Measurements from ENCODE around the gene L3MBTL4.
"Not testable (repeated sequence)": the region's sequence is repeated elsewhere in the genome, so short reads cannot be mapped to it uniquely, and the experiment has no call there.

The L3MBTL4 gene

GRCh38 chr18:6270771-6271216 is 143.9 kb downstream of the L3MBTL4 start:
- ChIA-PET CTCF (no interaction called here), POLR2A (ENCODE audit: low non-redundant PET) (no interaction called here)
- TF ChIP-seq CTCF (conservative IDR thresholded peaks at IDR 0.05; ENCODE audit: low read depth), result no peak
- no peak overlapping the region for H3K27ac ChIP-seq
- DNase-seq (ENCODE audit: low spot score), result no peak

GRCh38 chr18:6269660-6270332 is 144.9 kb downstream of the L3MBTL4 start:
- no peak for TF ChIP-seq CTCF (conservative IDR thresholded peaks at IDR 0.05; ENCODE audit: low read depth)
- CTCF ChIA-PET, result no interaction called here
- POLR2A ChIA-PET (ENCODE audit: low non-redundant PET), result no interaction called here
- DNase-seq (ENCODE audit: low spot score), result no peak
- H3K27ac ChIP-seq, result no peak overlapping the region

- H3K27ac ChIP-seq, result no peak overlapping the region
- no peak for TF ChIP-seq CTCF (conservative IDR thresholded peaks at IDR 0.05; ENCODE audit: low read depth)
- ChIA-PET CTCF (no interaction called here), POLR2A (ENCODE audit: low non-redundant PET) (no interaction called here)
- DNase-seq (ENCODE audit: low spot score), result no peak
Measured at GRCh38 chr18:6266212-6266611, 148.5 kb downstream of the L3MBTL4 start.

- no peak for DNase-seq (ENCODE audit: low spot score)
- no peak for TF ChIP-seq CTCF (conservative IDR thresholded peaks at IDR 0.05; ENCODE audit: low read depth)
- POLR2A ChIA-PET (ENCODE audit: low non-redundant PET), result no interaction called here
- H3K27ac ChIP-seq, result no peak overlapping the region
- CTCF ChIA-PET, result no interaction called here
Measured at GRCh38 chr18:6261938-6262337, 152.8 kb downstream of the L3MBTL4 start.

GRCh38 chr18:6259324-6259723 is 155.4 kb downstream of the L3MBTL4 start:
- POLR2A ChIA-PET (ENCODE audit: low non-redundant PET); CTCF ChIA-PET; DNase-seq (ENCODE audit: low spot score): not testable (repeated sequence)

GRCh38 chr18:6257950-6258349 is 156.8 kb downstream of the L3MBTL4 start:
- ChIA-PET POLR2A (ENCODE audit: low non-redundant PET) (interaction anchor here (0.7 kb wide), 1 partner anchor 12 kb away, joined by 3 read pairs; no protein-coding TSS in a partner anchor), CTCF (no interaction called here)
- DNase-seq (ENCODE audit: low spot score), result no peak
- TF ChIP-seq CTCF (conservative IDR thresholded peaks at IDR 0.05; ENCODE audit: low read depth), result no peak
- no peak overlapping the region for H3K27ac ChIP-seq

More at GRCh38 chr18:6259324-6259723, 155.4 kb downstream of the L3MBTL4 start:
- H3K27ac ChIP-seq, result not testable (repeated sequence)

- H3K27ac ChIP-seq, result no peak overlapping the region
- TF ChIP-seq CTCF (conservative IDR thresholded peaks at IDR 0.05; ENCODE audit: low read depth), result no peak
- CTCF ChIA-PET, result no interaction called here
- no peak for DNase-seq (ENCODE audit: low spot score)
- POLR2A ChIA-PET (ENCODE audit: low non-redundant PET), result no interaction called here
Measured at GRCh38 chr18:6256521-6256920, 158.2 kb downstream of the L3MBTL4 start.

Measured in RWPE1 (cell line).